MCF 10A (cell line): ENCODE measurements around the gene ARMCX4. TPM values are rescaled to one million over a fixed set of nuclear protein-coding genes. Genes with fewer than 3 reads are reported as not detected.

Source experiments
- Bru-seq: library from RNA; stranded (reverse); fragments of 400-500 nt; gene quantifications from one replicate; lab custom pipeline; 2021; lab: Mats Ljungman, UMichigan
- BruChase-seq, 2 experiments: library from RNA; stranded (reverse); fragments of 400-500 nt; gene quantifications; one replicate each; lab custom pipeline; 2021; lab: Mats Ljungman, UMichigan
- BruUV-seq: library from RNA; stranded (reverse); fragments of 400-500 nt; replicated peaks from 2 replicates; lab custom pipeline; 2021; lab: Mats Ljungman, UMichigan
- CTCF ChIA-PET: fragments of 300-600 bp; sonication (Branson Sonifier 250); formaldehyde crosslinking; extraction: SDS; loops from one replicate; lab custom pipeline; 2021; ENCODE audit warnings: antibody characterized with exemption, inconsistent platforms; lab: Yijun Ruan, JAX
- POLR2A ChIA-PET: fragments of 300-600, 350-650 bp; sonication (Branson Sonifier 250); formaldehyde crosslinking; extraction: SDS; loops from one replicate; lab custom pipeline; 2020; ENCODE audit warnings: antibody characterized with exemption, inconsistent platforms; lab: Yijun Ruan, JAX
- DNase-seq: peaks from one replicate; pipeline ENCODE4 v3.0.0-alpha.2; 2018; ENCODE audit not compliant: unreplicated experiment
- H3K27ac Mint-ChIP-seq: one replicate; pipeline ENCODE4 v1.8.0; 2022; ENCODE audit warnings: mild to moderate bottlenecking, low read depth, mixed read lengths; ENCODE audit not compliant: unreplicated experiment
- H3K27me3 Mint-ChIP-seq: one replicate; pipeline ENCODE4 v1.8.0; 2022; ENCODE audit warnings: mixed read lengths; ENCODE audit not compliant: insufficient read depth, unreplicated experiment
- H3K36me3 Mint-ChIP-seq: one replicate; pipeline ENCODE4 v1.8.0; 2022; ENCODE audit warnings: mild to moderate bottlenecking, moderate library complexity, mixed read lengths; ENCODE audit not compliant: insufficient read depth, unreplicated experiment
- H3K4me1 Mint-ChIP-seq: one replicate; pipeline ENCODE4 v1.8.0; 2022; ENCODE audit warnings: mixed read lengths; ENCODE audit not compliant: insufficient read depth, unreplicated experiment
- H3K4me3 Mint-ChIP-seq: one replicate; pipeline ENCODE4 v1.8.0; 2022; ENCODE audit warnings: mild to moderate bottlenecking, moderate library complexity, mixed read lengths; ENCODE audit not compliant: unreplicated experiment
- H3K9me3 Mint-ChIP-seq: one replicate; pipeline ENCODE4 v1.8.0; 2022; ENCODE audit warnings: mixed read lengths; ENCODE audit not compliant: unreplicated experiment
- CTCF ChIP-seq: fragments of 200-600 bp; IDR thresholded peaks from one replicate; pipeline ENCODE4 v1.8.0; 2022; ENCODE audit warnings: antibody characterized with exemption, mild to moderate bottlenecking; ENCODE audit not compliant: unreplicated experiment
- intact Hi-C: fragments of 100-400 bp; cut with micrococcal nuclease; formaldehyde crosslinking; loops from 2 replicates; pipeline ENCODE4 v1.14.1; 2022
- long read RNA-seq: library from polyadenylated mRNA; stranded (forward); transcript quantifications from one replicate; pipeline ENCODE4 v2.0.0, GENCODE V29; 2022
- total RNA-seq: library from RNA; stranded (reverse); gene quantifications from 2 replicates; pipeline ENCODE4 v1.2.3, GENCODE V29; 2022

The ARMCX4 gene
- total RNA-seq (not detected in 2 replicates), Bru-seq, nascent RNA (not detected), BruChase-seq, experiment 1, labeled RNA remaining after a 6-hour chase (percentile 9 among the genes with signal in this experiment), BruChase-seq, experiment 2, labeled RNA remaining after a 2-hour chase (percentile 6 among the genes with signal in this experiment)
- long read RNA-seq = 0 reads

GRCh38 chrX:101485212-101485949 lies at the start of gene ARMCX4:
TSS of gene ARMCX4 (plus strand) at chrX:101485456. CDS start at chrX:101488590, 3,134 bp downstream.
- TF ChIP-seq CTCF = no peak
- Mint-ChIP-seq H3K36me3 (peaks cover 6% of the 10 kb centered on the region), H3K4me3 (no peak within 1 kb of the TSS), H3K4me1 (no peaks in the 10 kb centered on the region), H3K27me3 (peaks cover 10% of the 10 kb centered on the region), H3K27ac (no peak within 1 kb of the TSS), H3K9me3 (peaks cover 14% of the 10 kb centered on the region)
- intact Hi-C loops = no loop called here
- no TSS peak for BruUV-seq
- ChIA-PET POLR2A (no interaction called here), CTCF (no interaction called here)
- DNase-seq = no peak

GRCh38 chrX:101442085-101442484 lies 43.2 kb upstream of the ARMCX4 start:
- Mint-ChIP-seq H3K4me1 (no peaks in the 10 kb centered on the region), H3K9me3 (no peaks in the 10 kb centered on the region), H3K36me3 (no peaks in the 10 kb centered on the region), H3K27ac (no peak overlapping the region), H3K4me3 (no peak overlapping the region), H3K27me3 (peaks cover 35% of the 10 kb centered on the region)
- ChIA-PET CTCF (no interaction called here), POLR2A (no interaction called here)
- no peak for DNase-seq
- BruUV-seq = no TSS peak
- TF ChIP-seq CTCF = no peak
- intact Hi-C loops = no loop called here

- no peak for DNase-seq
- peaks cover 65% of the 10 kb centered on the region for H3K27me3 Mint-ChIP-seq
- no peaks in the 10 kb centered on the region for H3K36me3 Mint-ChIP-seq
- CTCF ChIA-PET = interaction anchor here (0.6 kb wide), 1 partner anchor 638 kb away, joined by 3 read pairs; no protein-coding TSS in a partner anchor
- no peaks in the 10 kb centered on the region for H3K9me3 Mint-ChIP-seq
- POLR2A ChIA-PET = no interaction called here
- intact Hi-C loops = no loop called here
- H3K4me3 Mint-ChIP-seq = no peak overlapping the region
- no TSS peak for BruUV-seq
- no peak overlapping the region for H3K27ac Mint-ChIP-seq
- H3K4me1 Mint-ChIP-seq = no peaks in the 10 kb centered on the region
- no peak for TF ChIP-seq CTCF
Measured at GRCh38 chrX:101449279-101449678, 36.0 kb upstream of the ARMCX4 start.

- no TSS peak for BruUV-seq
- ChIA-PET CTCF (interaction anchor here (0.6 kb wide), 1 partner anchor 872 kb away, joined by 3 read pairs; no protein-coding TSS in a partner anchor), POLR2A (no interaction called here)
- intact Hi-C loops = no loop called here
- peaks cover 64% of the 10 kb centered on the region for H3K27me3 Mint-ChIP-seq
- no peak overlapping the region for H3K27ac Mint-ChIP-seq
- no peak for DNase-seq
- TF ChIP-seq CTCF = no peak
- no peaks in the 10 kb centered on the region for H3K9me3 Mint-ChIP-seq
- no peaks in the 10 kb centered on the region for H3K36me3 Mint-ChIP-seq
- H3K4me3 Mint-ChIP-seq = no peak overlapping the region
- H3K4me1 Mint-ChIP-seq = no peaks in the 10 kb centered on the region
Measured at GRCh38 chrX:101450085-101450484, 35.2 kb upstream of the ARMCX4 start.
